ENCODE measurements around the gene FHOD1.

GRCh38 chr16:67193536-67193935, 53.7 kb downstream of the FHOD1 start:
- TF ChIP-seq CTCF (IDR thresholded peaks at IDR 0.05) (no peak), POLR2AphosphoS5 (IDR thresholded peaks at IDR 0.05; ENCODE audit: insufficient read depth in 1 of 2, low read depth in 1 of 2) (no peak), POLR2A (IDR thresholded peaks at IDR 0.05) (no peak)

All from vagina (tissue), 2 donors.